SU-DHL-6 (cell line): ENCODE data around the gene TREML2.

Source experiments
- CTCF ChIP-seq: fragments of 200-600 bp; sonication (generic); IDR thresholded peaks from one replicate; pipeline ENCODE4 v1.5.1; 2017; ENCODE audit warnings: antibody characterized with exemption, mild to moderate bottlenecking, low read length, moderate library complexity; ENCODE audit not compliant: insufficient read depth, poor library complexity, severe bottlenecking
- EZH2phosphoT487 ChIP-seq: fragments of 200-600 bp; sonication (generic), shearing (Covaris generic); conservative IDR thresholded peaks from 2 replicates; pipeline ENCODE4 v1.6.1; 2018; ENCODE audit warnings: mild to moderate bottlenecking, antibody characterized with exemption, low read length, moderate library complexity, mixed read lengths

GRCh38 chr6:41200296-41200900, 551 bp downstream of the TREML2 start:
- TF ChIP-seq CTCF, result no peak
- no peak for TF ChIP-seq EZH2phosphoT487
